SK-N-SH (cell line): ENCODE results near the gene ATP4A.

Source experiments
- EP300 ChIP-seq, 2 experiments: IDR thresholded peaks; 2 replicates each; pipeline versions ENCODE4 v1.4.0 to v1.6.1; 2012; ENCODE audit warnings: borderline replicate concordance in 1 of 2, low read depth in 1 of 2, low read length in 1 of 2
- YY1 ChIP-seq: IDR thresholded peaks from 2 replicates; pipeline ENCODE4 v1.4.0; 2012; ENCODE audit warnings: low read depth, mild to moderate bottlenecking

GRCh38 chr19:35585848-35586247, 22.4 kb upstream of the ATP4A start, which contains the start of gene PMIS2:
- TF ChIP-seq EP300 (IDR thresholded peaks at IDR 0.05; ENCODE audit: borderline replicate concordance in 1 of 2, low read depth in 1 of 2, low read length in 1 of 2) = no peak
- no peak for TF ChIP-seq YY1
